ENCODE measurements around the gene CALY.

CALY gene

DNA sequence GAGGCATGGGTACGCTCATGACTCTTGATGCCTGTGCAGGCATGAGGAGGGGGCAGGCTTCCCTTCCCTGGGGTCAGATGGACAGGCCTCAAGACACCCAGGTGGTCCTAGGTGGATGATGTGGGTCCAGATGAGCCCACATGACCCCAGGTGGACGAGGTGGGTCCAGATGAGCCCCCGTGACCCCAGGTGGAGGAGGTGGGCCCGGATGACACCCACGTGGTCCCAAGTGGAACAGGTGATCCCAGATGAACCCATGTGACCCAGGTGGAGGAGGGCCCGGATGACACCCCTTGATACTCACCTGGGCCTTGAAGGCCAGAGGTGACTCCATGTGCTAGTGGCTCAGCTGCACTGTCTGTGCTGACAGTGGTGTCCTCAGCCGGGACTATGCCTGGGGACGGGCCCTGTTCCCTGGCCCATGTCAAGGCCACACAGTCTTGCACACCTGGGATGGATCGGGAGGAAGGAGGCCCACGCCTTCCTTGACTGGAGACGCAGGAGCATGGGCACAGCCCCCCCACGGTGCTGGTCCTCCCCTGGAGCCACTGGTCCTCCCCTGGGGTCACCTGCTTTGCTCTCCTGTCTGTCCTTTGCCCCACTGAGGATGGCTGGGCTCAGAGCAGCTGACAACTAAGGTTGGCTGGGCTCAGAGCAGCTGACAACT is 13.7 kb upstream of the CALY start:
- H3K9ac ChIP-seq (ENCODE audit: low read length in 2 of 2) = no peak overlapping the region
- no peak overlapping the region for H3K4me3 ChIP-seq (ENCODE audit: low read length in 2 of 2)
- no peaks in the 10 kb centered on the region for H3K9me3 ChIP-seq (ENCODE audit: control insufficient read depth in 2 of 2, low read length in 2 of 2)
- H3K27me3 ChIP-seq (ENCODE audit: control insufficient read depth in 1 of 2, insufficient read depth in 2 of 2, low read length in 2 of 2) = peaks cover 14 to 15% of the 10 kb centered on the region in 2 donors
- no peaks in the 10 kb centered on the region for H3K36me3 ChIP-seq (ENCODE audit: control insufficient read depth in 2 of 2, insufficient read depth in 2 of 2, low read length in 2 of 2)
- no peaks in the 10 kb centered on the region for H3K4me1 ChIP-seq (ENCODE audit: control insufficient read depth, insufficient read depth, low read length)
- no peak overlapping the region for H3K27ac ChIP-seq (ENCODE audit: low read length)

DNA sequence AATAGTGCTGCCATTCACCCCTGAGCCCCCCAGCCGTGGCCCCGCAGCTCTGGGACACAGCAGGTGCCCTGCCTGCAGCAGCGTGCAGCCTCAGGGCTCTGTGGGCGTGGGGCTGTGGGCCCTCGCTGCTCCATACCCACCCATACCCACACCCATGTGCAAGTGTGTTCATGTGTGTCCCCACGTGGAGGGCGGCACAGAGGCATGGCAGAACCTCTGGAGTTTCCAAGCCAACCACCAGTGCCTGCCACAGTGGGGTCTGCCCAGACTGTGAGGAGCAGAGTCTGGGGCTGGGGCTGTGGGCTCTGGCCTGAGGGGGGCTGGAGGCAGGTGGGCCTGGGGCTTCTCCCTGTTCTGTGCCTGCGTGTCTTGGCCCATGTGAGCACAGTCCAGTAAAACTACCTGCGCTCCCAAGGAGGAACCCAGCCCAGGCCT is 12.9 kb upstream of the CALY start:
- Histone ChIP-seq H3K4me1 (ENCODE audit: control insufficient read depth, insufficient read depth, low read length) (no peaks in the 10 kb centered on the region), H3K9ac (ENCODE audit: low read length in 2 of 2) (no peak overlapping the region), H3K4me3 (ENCODE audit: low read length in 2 of 2) (no peak overlapping the region), H3K9me3 (ENCODE audit: control insufficient read depth in 2 of 2, low read length in 2 of 2) (no peaks in the 10 kb centered on the region), H3K36me3 (ENCODE audit: control insufficient read depth in 2 of 2, insufficient read depth in 2 of 2, low read length in 2 of 2) (no peaks in the 10 kb centered on the region), H3K27me3 (ENCODE audit: control insufficient read depth in 1 of 2, insufficient read depth in 2 of 2, low read length in 2 of 2) (peaks cover 14 to 15% of the 10 kb centered on the region in 2 donors), H3K27ac (ENCODE audit: low read length) (no peak overlapping the region)

DNA sequence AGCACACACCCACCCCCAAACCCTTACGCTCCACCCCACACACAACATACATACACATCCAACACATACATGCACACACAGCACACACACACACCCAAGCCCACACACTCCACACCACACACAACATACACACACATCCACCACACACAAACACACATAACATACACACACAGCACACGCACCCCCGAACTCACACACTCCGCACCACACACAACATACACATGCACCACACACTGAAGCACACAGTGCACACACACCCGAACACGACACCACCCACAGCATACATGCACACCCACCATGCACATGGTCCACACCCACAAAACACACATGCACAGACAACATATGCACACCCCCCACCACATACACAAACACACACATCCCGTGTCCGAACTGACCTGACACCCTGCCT is 12.5 kb upstream of the CALY start:
- Histone ChIP-seq H3K36me3 (ENCODE audit: control insufficient read depth in 2 of 2, insufficient read depth in 2 of 2, low read length in 2 of 2) (no peaks in the 10 kb centered on the region), H3K4me1 (ENCODE audit: control insufficient read depth, insufficient read depth, low read length) (no peaks in the 10 kb centered on the region), H3K4me3 (ENCODE audit: low read length in 2 of 2) (no peak overlapping the region), H3K9ac (ENCODE audit: low read length in 2 of 2) (no peak overlapping the region), H3K9me3 (ENCODE audit: control insufficient read depth in 2 of 2, low read length in 2 of 2) (no peaks in the 10 kb centered on the region), H3K27ac (ENCODE audit: low read length) (no peak overlapping the region), H3K27me3 (ENCODE audit: control insufficient read depth in 1 of 2, insufficient read depth in 2 of 2, low read length in 2 of 2) (peaks cover 14 to 15% of the 10 kb centered on the region in 2 donors)

DNA sequence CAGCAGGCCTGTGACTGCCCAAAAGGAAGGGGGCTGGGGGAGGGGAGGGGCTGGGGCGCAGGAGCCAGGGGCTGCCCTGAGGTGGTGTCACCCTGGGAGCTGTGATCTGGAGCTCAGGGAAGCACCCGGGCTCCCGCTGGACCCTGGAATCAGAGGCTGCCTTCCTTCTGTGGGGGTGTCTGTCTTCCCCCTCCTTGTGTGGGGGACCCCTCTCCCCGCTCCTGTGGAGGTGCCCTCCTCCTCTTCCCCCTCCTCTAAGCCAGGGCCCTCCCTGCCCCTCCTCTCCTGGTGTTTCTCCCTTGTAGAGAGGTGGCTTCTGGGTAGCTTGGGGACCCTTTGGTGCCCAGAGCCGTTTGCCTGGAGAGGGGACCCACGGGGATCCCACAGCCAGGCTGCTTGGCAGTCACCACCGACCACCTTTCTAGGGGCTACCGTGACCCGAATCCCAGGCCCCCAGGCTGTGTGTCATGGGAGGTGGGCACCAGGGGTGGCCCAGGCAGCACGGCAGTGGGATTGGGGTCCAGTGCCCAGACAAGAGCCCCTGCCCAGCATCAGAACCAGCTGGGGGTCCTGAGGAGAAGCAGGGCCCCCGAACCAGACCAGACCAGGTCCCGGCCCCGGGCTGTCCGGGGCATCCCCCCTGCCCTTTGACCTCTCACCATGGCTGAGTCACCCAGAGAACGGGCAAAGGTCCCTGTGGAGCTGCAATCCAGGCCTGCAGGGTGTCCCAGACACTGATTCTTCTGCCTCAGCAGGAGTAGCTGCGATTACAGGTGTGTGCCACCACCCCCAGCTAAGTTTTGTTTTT is 11.2 kb upstream of the CALY start:
- Histone ChIP-seq H3K36me3 (ENCODE audit: control insufficient read depth in 2 of 2, insufficient read depth in 2 of 2, low read length in 2 of 2) (no peaks in the 10 kb centered on the region), H3K27me3 (ENCODE audit: control insufficient read depth in 1 of 2, insufficient read depth in 2 of 2, low read length in 2 of 2) (peaks cover 11 to 17% of the 10 kb centered on the region in 2 donors), H3K4me1 (ENCODE audit: control insufficient read depth, insufficient read depth, low read length) (no peaks in the 10 kb centered on the region), H3K27ac (ENCODE audit: low read length) (no peak overlapping the region), H3K4me3 (ENCODE audit: low read length in 2 of 2) (no peak overlapping the region), H3K9me3 (ENCODE audit: control insufficient read depth in 2 of 2, low read length in 2 of 2) (no peaks in the 10 kb centered on the region), H3K9ac (ENCODE audit: low read length in 2 of 2) (no peak overlapping the region)

DNA sequence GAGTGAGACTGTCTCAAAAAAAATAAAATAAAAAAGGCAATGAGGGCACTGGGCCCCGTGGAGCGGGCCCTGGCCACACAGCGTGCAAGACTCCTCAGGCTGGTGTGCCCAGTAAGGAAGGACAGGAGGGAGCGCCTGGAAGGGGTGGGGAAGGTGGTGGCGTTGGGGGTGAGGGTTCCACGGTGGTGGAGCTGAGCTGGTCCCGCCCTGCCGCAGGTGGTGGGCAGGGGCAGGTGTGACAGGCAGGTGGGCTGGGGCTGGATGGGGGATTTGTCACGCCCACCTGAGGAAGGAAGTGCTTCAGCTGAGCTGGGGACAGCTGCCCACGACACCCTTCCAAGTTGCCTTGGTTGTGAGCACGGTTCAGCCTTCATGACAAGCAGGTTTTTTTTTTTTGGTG is 9.7 kb upstream of the CALY start:
- peaks cover 8 to 17% of the 10 kb centered on the region in 2 donors for H3K27me3 ChIP-seq (ENCODE audit: control insufficient read depth in 1 of 2, insufficient read depth in 2 of 2, low read length in 2 of 2)
- no peaks in the 10 kb centered on the region for H3K36me3 ChIP-seq (ENCODE audit: control insufficient read depth in 2 of 2, insufficient read depth in 2 of 2, low read length in 2 of 2)
- H3K27ac ChIP-seq (ENCODE audit: low read length) = no peak overlapping the region

DNA sequence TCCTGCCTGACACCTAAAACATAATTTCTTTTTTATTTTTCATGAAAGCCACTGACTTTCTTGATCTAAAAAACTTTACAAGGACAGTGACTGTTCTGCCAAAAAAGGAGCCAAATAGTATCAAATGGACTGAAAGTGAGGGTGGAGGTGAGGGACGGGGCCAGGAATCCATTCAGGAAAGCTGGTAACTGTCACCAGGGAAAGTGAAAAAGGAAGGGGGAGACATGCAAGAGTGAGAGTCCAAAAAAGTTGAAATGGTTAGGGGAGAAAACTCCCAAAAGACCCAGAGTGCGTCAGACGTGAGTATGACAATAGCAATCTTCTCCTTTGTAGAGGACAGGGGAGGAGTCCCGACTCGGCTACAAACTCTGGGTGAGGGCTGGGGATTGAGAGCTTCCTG is 7.5 kb upstream of the CALY start:
- Histone ChIP-seq H3K9ac (ENCODE audit: low read length in 2 of 2) (no peak overlapping the region), H3K27me3 (ENCODE audit: control insufficient read depth in 1 of 2, insufficient read depth in 2 of 2, low read length in 2 of 2) (peaks cover 13 to 25% of the 10 kb centered on the region in 2 donors), H3K4me3 (ENCODE audit: low read length in 2 of 2) (no peak overlapping the region), H3K27ac (ENCODE audit: low read length) (no peak overlapping the region), H3K9me3 (ENCODE audit: control insufficient read depth in 2 of 2, low read length in 2 of 2) (no peaks in the 10 kb centered on the region), H3K4me1 (ENCODE audit: control insufficient read depth, insufficient read depth, low read length) (no peaks in the 10 kb centered on the region), H3K36me3 (ENCODE audit: control insufficient read depth in 2 of 2, insufficient read depth in 2 of 2, low read length in 2 of 2) (no peaks in the 10 kb centered on the region)

More for the DNA sequence above, 9.7 kb upstream of the CALY start:
- Histone ChIP-seq H3K9ac (ENCODE audit: low read length in 2 of 2) (no peak overlapping the region), H3K9me3 (ENCODE audit: control insufficient read depth in 2 of 2, low read length in 2 of 2) (no peaks in the 10 kb centered on the region), H3K4me3 (ENCODE audit: low read length in 2 of 2) (no peak overlapping the region), H3K4me1 (ENCODE audit: control insufficient read depth, insufficient read depth, low read length) (no peaks in the 10 kb centered on the region)

DNA sequence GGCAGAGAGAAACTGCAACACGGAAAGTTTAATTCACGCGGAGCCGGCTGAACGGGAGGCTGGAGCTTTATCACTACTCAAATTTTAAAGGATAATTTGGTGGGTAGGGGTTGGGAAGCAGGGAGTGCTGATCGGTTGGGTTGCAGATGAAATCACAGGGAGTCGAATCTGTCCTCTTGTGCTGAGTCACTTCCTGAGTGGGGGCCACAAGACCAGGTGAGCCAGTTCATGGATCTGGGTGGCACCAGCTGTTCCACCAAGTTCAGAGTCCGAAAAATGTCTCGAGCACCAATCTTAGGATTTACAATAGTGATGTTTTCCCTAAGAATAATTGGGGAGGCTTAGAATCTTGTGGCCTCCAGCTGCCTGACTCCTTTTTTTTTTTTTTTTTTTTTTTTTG is 6.9 kb upstream of the CALY start:
- H3K27ac ChIP-seq (ENCODE audit: low read length) = no peak overlapping the region

DNA sequence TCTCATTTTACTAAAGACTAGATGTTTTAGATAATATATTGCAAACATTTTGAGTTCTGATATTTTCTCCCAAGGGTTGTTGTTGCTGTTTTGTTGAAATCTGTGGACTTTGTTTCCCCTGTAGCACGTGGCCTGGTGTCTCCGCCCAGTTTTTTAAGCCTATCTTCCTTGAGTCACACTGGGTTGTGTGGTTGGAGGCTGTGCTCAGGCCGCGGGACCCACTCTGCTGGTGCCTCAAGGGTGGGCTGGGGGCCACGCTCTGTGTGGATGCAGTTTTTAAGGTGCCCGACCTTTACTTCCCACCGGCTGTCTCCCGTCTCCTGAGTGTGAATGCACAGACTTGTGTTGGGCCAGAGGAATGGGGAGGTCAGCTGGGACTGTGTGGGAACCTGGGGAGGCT is 6.2 kb upstream of the CALY start:
- no peak overlapping the region for H3K4me3 ChIP-seq (ENCODE audit: low read length in 2 of 2)
- peaks cover 11 to 33% of the 10 kb centered on the region in 2 donors for H3K27me3 ChIP-seq (ENCODE audit: control insufficient read depth in 1 of 2, insufficient read depth in 2 of 2, low read length in 2 of 2)

More for the DNA sequence above, 6.9 kb upstream of the CALY start:
- Histone ChIP-seq H3K4me3 (ENCODE audit: low read length in 2 of 2) (no peak overlapping the region), H3K4me1 (ENCODE audit: control insufficient read depth, insufficient read depth, low read length) (no peaks in the 10 kb centered on the region), H3K36me3 (ENCODE audit: control insufficient read depth in 2 of 2, insufficient read depth in 2 of 2, low read length in 2 of 2) (no peaks in the 10 kb centered on the region), H3K9ac (ENCODE audit: low read length in 2 of 2) (no peak overlapping the region), H3K27me3 (ENCODE audit: control insufficient read depth in 1 of 2, insufficient read depth in 2 of 2, low read length in 2 of 2) (peaks cover 14 to 30% of the 10 kb centered on the region in 2 donors), H3K9me3 (ENCODE audit: control insufficient read depth in 2 of 2, low read length in 2 of 2) (no peaks in the 10 kb centered on the region)

DNA sequence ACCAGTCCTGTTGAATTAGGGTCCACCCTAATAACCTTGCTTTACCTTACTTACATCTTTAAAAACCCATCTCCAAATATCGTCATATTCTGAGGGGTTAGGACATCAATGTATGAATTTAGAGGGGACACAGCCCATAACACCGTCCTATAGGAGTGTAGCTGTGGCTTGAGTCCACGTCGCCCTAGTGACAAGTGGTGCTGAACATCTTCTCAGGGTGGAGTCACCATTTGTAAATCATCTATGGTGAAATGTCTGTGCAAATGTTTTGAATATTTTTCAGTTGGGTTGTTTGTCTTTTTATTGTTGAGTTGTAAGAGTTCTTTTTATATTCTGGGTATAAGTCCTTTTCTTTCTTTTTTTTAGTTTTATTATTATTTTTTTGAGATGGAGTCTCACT is 5.3 kb upstream of the CALY start:
- Histone ChIP-seq H3K36me3 (ENCODE audit: control insufficient read depth in 2 of 2, insufficient read depth in 2 of 2, low read length in 2 of 2) (no peaks in the 10 kb centered on the region), H3K4me3 (ENCODE audit: low read length in 2 of 2) (no peak overlapping the region), H3K27me3 (ENCODE audit: control insufficient read depth in 1 of 2, insufficient read depth in 2 of 2, low read length in 2 of 2) (peaks cover 18 to 41% of the 10 kb centered on the region in 2 donors), H3K27ac (ENCODE audit: low read length) (no peak overlapping the region), H3K9ac (ENCODE audit: low read length in 2 of 2) (no peak overlapping the region), H3K9me3 (ENCODE audit: control insufficient read depth in 2 of 2, low read length in 2 of 2) (no peaks in the 10 kb centered on the region), H3K4me1 (ENCODE audit: control insufficient read depth, insufficient read depth, low read length) (no peaks in the 10 kb centered on the region)

More for the DNA sequence above, 6.2 kb upstream of the CALY start:
- Histone ChIP-seq H3K9me3 (ENCODE audit: control insufficient read depth in 2 of 2, low read length in 2 of 2) (no peaks in the 10 kb centered on the region), H3K36me3 (ENCODE audit: control insufficient read depth in 2 of 2, insufficient read depth in 2 of 2, low read length in 2 of 2) (no peaks in the 10 kb centered on the region), H3K9ac (ENCODE audit: low read length in 2 of 2) (no peak overlapping the region), H3K4me1 (ENCODE audit: control insufficient read depth, insufficient read depth, low read length) (no peaks in the 10 kb centered on the region), H3K27ac (ENCODE audit: low read length) (no peak overlapping the region)

DNA sequence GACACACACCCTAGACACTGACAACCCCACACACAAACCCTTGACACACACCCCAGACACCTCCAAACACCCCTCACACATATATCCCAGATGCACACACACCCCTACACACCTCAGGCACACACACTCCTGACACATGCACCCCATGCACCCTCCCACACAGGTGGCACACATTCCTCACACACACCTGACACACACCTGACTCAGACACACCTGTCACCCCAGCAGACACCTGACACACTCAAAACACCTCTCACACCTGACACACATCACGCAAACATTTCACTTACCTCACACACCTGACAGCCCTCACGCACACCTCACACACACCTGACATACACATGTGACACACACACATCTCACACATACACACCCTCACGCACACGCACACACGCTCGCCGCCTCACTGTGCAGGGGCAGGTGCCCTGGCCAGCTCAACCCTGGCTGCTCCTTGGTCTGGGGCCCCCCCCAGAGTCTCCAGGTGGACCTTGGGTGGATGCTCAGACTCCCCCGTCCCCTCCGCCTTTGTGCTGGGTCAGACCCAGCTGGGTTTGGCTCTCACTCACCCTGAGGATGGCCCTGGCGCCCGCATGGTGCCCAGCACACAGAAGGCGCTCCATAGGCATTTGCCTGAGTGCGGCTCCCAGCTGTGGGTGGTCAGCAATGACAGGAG is 3.1 kb upstream of the CALY start:
- no peaks in the 10 kb centered on the region for H3K9me3 ChIP-seq (ENCODE audit: control insufficient read depth in 2 of 2, low read length in 2 of 2)
- H3K27ac ChIP-seq (ENCODE audit: low read length) = no peak overlapping the region
- H3K36me3 ChIP-seq (ENCODE audit: control insufficient read depth in 2 of 2, insufficient read depth in 2 of 2, low read length in 2 of 2) = no peaks in the 10 kb centered on the region
- peaks cover 39 to 49% of the 10 kb centered on the region in 2 donors for H3K27me3 ChIP-seq (ENCODE audit: control insufficient read depth in 1 of 2, insufficient read depth in 2 of 2, low read length in 2 of 2)
- H3K9ac ChIP-seq (ENCODE audit: low read length in 2 of 2) = no peak overlapping the region
- H3K4me1 ChIP-seq (ENCODE audit: control insufficient read depth, insufficient read depth, low read length) = peaks cover 18% of the 10 kb centered on the region
- H3K4me3 ChIP-seq (ENCODE audit: low read length in 2 of 2) = no peak overlapping the region

Data from stomach smooth muscle (tissue), 2 donors.